ENCODE results near the gene EXOC2. TPM values are rescaled to one million over a fixed set of nuclear protein-coding genes. Genes with fewer than 3 reads are reported as not detected.

EXOC2 gene
- total RNA-seq, 1 experiment from 2014 or later, result 24.5 TPM

DNA sequence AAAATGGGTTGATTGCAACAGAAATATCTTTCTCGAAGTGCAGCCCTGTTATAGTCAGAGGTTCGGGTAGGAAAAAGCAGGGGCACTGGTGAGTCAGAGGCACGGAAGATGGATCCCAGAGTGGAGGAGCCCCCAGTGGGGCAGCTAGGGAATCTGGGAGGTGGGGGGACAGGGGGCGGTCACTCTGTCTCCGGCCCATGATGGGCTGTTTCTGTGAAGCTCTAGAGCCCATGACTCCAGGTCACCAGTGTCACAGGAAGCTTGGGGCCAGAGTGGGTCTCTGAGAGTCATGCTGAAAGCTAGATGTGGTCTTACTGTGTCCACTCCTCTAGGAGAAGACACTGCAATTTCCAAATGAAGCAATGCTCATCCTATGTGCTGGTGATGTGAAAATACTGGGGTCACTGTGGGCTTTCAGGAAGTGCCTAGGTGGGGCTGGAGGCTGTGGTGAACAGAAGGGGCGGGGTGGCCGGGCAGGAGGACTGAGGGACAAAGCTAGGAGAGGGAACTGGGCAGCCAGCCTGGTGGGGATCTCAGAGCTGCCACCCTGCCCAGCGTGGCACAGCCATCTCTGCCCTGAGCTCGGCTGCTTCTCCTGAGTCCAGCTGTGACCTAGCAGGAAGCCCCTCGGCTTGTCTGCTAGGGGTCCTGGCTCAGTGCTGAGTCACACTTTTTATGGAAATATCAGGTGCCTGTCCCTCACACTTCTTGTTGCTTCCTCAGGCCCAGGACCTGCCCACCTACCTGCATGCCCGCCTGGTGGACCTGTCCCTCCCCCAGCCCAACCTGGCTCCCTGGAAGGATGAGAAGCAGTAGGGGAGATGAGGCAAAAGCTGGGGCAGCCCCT is 247.1 kb downstream of the EXOC2 start:
- DNase-seq (ENCODE audit: low read depth, low spot score) (no peak), ATAC-seq (no peak; the same call in 1 of the 2 replicates)
- Histone ChIP-seq H3K9me3 (ENCODE audit: control insufficient read depth in 1 of 2, insufficient read depth in 1 of 2, low read depth in 1 of 2, low read length in 2 of 2) (no peaks in the 10 kb centered on the region), H3K9ac (ENCODE audit: low read length) (no peak overlapping the region), H3K4me1 (ENCODE audit: control insufficient read depth in 1 of 2, insufficient read depth in 2 of 2, low read length in 2 of 2) (peaks cover 0 to 7% of the 10 kb centered on the region in 2 experiments; a peak in 1 of 4 replicates), H3K4me2 (ENCODE audit: low read length) (no peak overlapping the region), H3K4me3 (replicated peaks in 1 of 2; ENCODE audit: low read depth in 1 of 2, low read length in 2 of 2) (no peak overlapping the region), H3K9me2 (ENCODE audit: insufficient read depth) (no peaks in the 10 kb centered on the region), H3K27ac (ENCODE audit: low read depth, low read length) (no peak overlapping the region), H3K36me3 (ENCODE audit: control insufficient read depth in 1 of 2, insufficient read depth in 2 of 2, low read length in 2 of 2) (no peaks in the 10 kb centered on the region), H4K20me1 (ENCODE audit: insufficient read depth) (no peaks in the 10 kb centered on the region), H3K27me3 (ENCODE audit: insufficient read depth, low read length) (no peaks in the 10 kb centered on the region), H3K79me2 (ENCODE audit: insufficient read depth, low read length) (no peaks in the 10 kb centered on the region), H2AFZ (ENCODE audit: low read depth, low read length, poor library complexity, severe bottlenecking) (no peak overlapping the region)
- ChIA-PET POLR2A (no interaction called here), CTCF (no interaction called here), RAD21 (ENCODE audit: low non-redundant PET in 1 of 2, low total read pairs in 2 of 2, uncharacterized antibody in 2 of 2, unreplicated experiment in 2 of 2) (no interaction called here)
- TF ChIP-seq YY1 (IDR thresholded peaks at IDR 0.05; ENCODE audit: extremely low read depth, insufficient replicate concordance, low read depth, low read length), result no peak
- TF ChIP-seq SIN3A (IDR thresholded peaks at IDR 0.05; ENCODE audit: low read depth), result no peak
- no peak for TF ChIP-seq SRF (IDR thresholded peaks at IDR 0.05; ENCODE audit: low read depth)
- intact Hi-C loops (cut with micrococcal nuclease), result no loop called here
- BruUV-seq (replicated peaks), result no TSS peak

DNA sequence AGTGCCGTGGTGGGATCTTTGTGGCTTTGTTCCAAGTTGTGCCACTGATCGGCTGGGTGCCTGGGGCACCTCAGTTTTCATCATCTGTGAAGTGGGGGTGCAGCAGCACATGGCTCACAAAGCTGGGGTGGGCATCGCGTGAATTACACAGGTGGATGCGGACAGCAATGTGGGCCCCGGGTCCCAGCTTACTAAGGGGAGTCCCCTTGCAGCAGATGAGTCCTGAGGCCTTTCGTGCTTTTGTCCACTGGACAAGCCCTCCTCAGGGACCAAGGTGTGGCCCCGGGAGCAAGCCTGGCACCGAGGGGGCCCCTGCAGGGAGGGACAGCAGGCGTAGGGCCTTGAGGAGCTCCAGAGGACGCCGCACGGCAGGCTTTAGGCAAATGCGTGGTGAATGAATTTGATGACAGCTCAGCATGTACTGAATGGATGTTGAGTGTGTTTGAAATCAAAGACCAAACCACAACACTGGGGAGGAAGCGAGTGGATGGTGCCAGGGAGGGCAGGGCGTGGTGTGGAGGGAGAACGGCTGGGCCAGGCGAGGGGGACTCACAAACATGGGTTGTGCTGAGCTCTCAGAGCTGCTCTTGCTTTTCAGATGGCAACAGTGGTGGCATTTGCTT is 248.2 kb downstream of the EXOC2 start:
- Histone ChIP-seq H3K4me1 (ENCODE audit: control insufficient read depth in 1 of 2, insufficient read depth in 2 of 2, low read length in 2 of 2) (peaks cover 0 to 7% of the 10 kb centered on the region in 2 experiments; a peak in 1 of 4 replicates), H3K79me2 (ENCODE audit: insufficient read depth, low read length) (no peaks in the 10 kb centered on the region), H2AFZ (ENCODE audit: low read depth, low read length, poor library complexity, severe bottlenecking) (no peak overlapping the region), H3K27me3 (ENCODE audit: insufficient read depth, low read length) (no peaks in the 10 kb centered on the region), H4K20me1 (ENCODE audit: insufficient read depth) (no peaks in the 10 kb centered on the region), H3K27ac (ENCODE audit: low read depth, low read length) (no peak overlapping the region), H3K9ac (ENCODE audit: low read length) (no peak overlapping the region), H3K9me2 (ENCODE audit: insufficient read depth) (no peaks in the 10 kb centered on the region), H3K4me3 (replicated peaks in 1 of 2; ENCODE audit: low read depth in 1 of 2, low read length in 2 of 2) (no peak overlapping the region), H3K9me3 (ENCODE audit: control insufficient read depth in 1 of 2, insufficient read depth in 1 of 2, low read depth in 1 of 2, low read length in 2 of 2) (no peaks in the 10 kb centered on the region), H3K4me2 (ENCODE audit: low read length) (no peak overlapping the region), H3K36me3 (ENCODE audit: control insufficient read depth in 1 of 2, insufficient read depth in 2 of 2, low read length in 2 of 2) (no peaks in the 10 kb centered on the region)
- no peak for DNase-seq (ENCODE audit: low read depth, low spot score)
- RAD21 ChIA-PET (ENCODE audit: low non-redundant PET in 1 of 2, low total read pairs in 2 of 2, uncharacterized antibody in 2 of 2, unreplicated experiment in 2 of 2), result no interaction called here
- ATAC-seq, result no peak
- POLR2A ChIA-PET, result no interaction called here
- CTCF ChIA-PET, result no interaction called here
- intact Hi-C loops (cut with micrococcal nuclease), result no loop called here
- no TSS peak for BruUV-seq (replicated peaks)
- TF ChIP-seq ELF1 (IDR thresholded peaks at IDR 0.05; ENCODE audit: borderline replicate concordance, low read depth) (no peak), CBX3 (IDR thresholded peaks at IDR 0.05; ENCODE audit: low read depth) (no peak), FOSL1 (IDR thresholded peaks at IDR 0.05; ENCODE audit: low read depth) (no peak), EZH2 (IDR thresholded peaks at IDR 0.05) (no peak), RAD21 (IDR thresholded peaks at IDR 0.05; ENCODE audit: low read depth) (no peak), SP1 (IDR thresholded peaks at IDR 0.05; ENCODE audit: low read depth) (no peak), CEBPB (IDR thresholded peaks at IDR 0.05; ENCODE audit: low read depth) (no peak), TCF7L2 (IDR thresholded peaks at IDR 0.05; ENCODE audit: borderline replicate concordance, extremely low read depth, insufficient read depth, insufficient read length) (no peak), ZFX (IDR thresholded peaks at IDR 0.05) (no peak), EZH2phosphoT487 (IDR thresholded peaks at IDR 0.05; ENCODE audit: borderline replicate concordance) (no peak), SRF (IDR thresholded peaks at IDR 0.05; ENCODE audit: low read depth) (no peak)
- TF ChIP-seq, protein P1, sequence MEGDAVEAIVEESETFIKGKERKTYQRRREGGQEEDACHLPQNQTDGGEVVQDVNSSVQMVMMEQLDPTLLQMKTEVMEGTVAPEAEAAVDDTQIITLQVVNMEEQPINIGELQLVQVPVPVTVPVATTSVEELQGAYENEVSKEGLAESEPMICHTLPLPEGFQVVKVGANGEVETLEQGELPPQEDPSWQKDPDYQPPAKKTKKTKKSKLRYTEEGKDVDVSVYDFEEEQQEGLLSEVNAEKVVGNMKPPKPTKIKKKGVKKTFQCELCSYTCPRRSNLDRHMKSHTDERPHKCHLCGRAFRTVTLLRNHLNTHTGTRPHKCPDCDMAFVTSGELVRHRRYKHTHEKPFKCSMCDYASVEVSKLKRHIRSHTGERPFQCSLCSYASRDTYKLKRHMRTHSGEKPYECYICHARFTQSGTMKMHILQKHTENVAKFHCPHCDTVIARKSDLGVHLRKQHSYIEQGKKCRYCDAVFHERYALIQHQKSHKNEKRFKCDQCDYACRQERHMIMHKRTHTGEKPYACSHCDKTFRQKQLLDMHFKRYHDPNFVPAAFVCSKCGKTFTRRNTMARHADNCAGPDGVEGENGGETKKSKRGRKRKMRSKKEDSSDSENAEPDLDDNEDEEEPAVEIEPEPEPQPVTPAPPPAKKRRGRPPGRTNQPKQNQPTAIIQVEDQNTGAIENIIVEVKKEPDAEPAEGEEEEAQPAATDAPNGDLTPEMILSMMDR (IDR thresholded peaks at IDR 0.05 in 2 of 3, conservative IDR thresholded peaks at IDR 0.05 in 1 of 3; ENCODE audit: borderline replicate concordance in 1 of 3, insufficient read depth in 1 of 3, low read depth in 2 of 3, low read length in 2 of 3), result no peak
- TF ChIP-seq, protein P2, sequence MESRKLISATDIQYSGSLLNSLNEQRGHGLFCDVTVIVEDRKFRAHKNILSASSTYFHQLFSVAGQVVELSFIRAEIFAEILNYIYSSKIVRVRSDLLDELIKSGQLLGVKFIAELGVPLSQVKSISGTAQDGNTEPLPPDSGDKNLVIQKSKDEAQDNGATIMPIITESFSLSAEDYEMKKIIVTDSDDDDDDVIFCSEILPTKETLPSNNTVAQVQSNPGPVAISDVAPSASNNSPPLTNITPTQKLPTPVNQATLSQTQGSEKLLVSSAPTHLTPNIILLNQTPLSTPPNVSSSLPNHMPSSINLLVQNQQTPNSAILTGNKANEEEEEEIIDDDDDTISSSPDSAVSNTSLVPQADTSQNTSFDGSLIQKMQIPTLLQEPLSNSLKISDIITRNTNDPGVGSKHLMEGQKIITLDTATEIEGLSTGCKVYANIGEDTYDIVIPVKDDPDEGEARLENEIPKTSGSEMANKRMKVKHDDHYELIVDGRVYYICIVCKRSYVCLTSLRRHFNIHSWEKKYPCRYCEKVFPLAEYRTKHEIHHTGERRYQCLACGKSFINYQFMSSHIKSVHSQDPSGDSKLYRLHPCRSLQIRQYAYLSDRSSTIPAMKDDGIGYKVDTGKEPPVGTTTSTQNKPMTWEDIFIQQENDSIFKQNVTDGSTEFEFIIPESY (IDR thresholded peaks at IDR 0.05; ENCODE audit: extremely low read depth, insufficient replicate concordance, low read length), result no peak
- TF ChIP-seq, protein P3, sequence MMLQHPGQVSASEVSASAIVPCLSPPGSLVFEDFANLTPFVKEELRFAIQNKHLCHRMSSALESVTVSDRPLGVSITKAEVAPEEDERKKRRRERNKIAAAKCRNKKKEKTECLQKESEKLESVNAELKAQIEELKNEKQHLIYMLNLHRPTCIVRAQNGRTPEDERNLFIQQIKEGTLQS (IDR thresholded peaks at IDR 0.05), result no peak

Data from HCT116 (cell line).